ENCODE data around the gene TMC3. TPM values are rescaled to one million over a fixed set of nuclear protein-coding genes. Genes with fewer than 3 reads are reported as not detected.

TMC3 gene
- total RNA-seq, 1 donor from 2014 or later, result 0.13 TPM

- Histone ChIP-seq H3K4me3 (no peak overlapping the region), H3F3A (ENCODE audit: low read depth) (no peaks in the 10 kb centered on the region), H2AFZ (replicated peaks) (no peak overlapping the region), H3K27ac (no peak overlapping the region), H3K9me3 (ENCODE audit: low read depth) (no peaks in the 10 kb centered on the region), H4K20me1 (ENCODE audit: low read depth) (no peaks in the 10 kb centered on the region), H3K79me2 (ENCODE audit: low read depth) (no peaks in the 10 kb centered on the region), H3K27me3 (no peaks in the 10 kb centered on the region), H3K4me2 (no peak overlapping the region), H3K4me1 (no peaks in the 10 kb centered on the region), H3K9ac (no peak overlapping the region), H3K36me3 (no peaks in the 10 kb centered on the region)
- Mint-ChIP-seq H3K9me3 (no peaks in the 10 kb centered on the region), H3K4me3 (no peak overlapping the region), H3K27ac (no peak overlapping the region), H3K4me1 (no peaks in the 10 kb centered on the region), H3K27me3 (ENCODE audit: insufficient read depth, low read depth) (peaks cover 3% of the 10 kb centered on the region), H3K36me3 (no peaks in the 10 kb centered on the region)
- no peak for DNase-seq (ENCODE audit: low spot score)
- TF ChIP-seq EZH2phosphoT487 (IDR thresholded peaks at IDR 0.05) (no peak), CTCF (IDR thresholded peaks at IDR 0.05) (no peak), EZH2 (IDR thresholded peaks at IDR 0.05) (no peak)
These were observed 27.4 kb downstream of the TMC3 start for GRCh38 chr15:81346611-81347010.

GRCh38 chr15:81343371-81343770, 30.6 kb downstream of the TMC3 start:
- H4K20me1 ChIP-seq (ENCODE audit: low read depth), result no peaks in the 10 kb centered on the region
- no peaks in the 10 kb centered on the region for H3K36me3 ChIP-seq
- Mint-ChIP-seq H3K9me3 (no peaks in the 10 kb centered on the region), H3K4me3 (no peak overlapping the region), H3K36me3 (no peaks in the 10 kb centered on the region), H3K27ac (no peak overlapping the region), H3K4me1 (no peaks in the 10 kb centered on the region), H3K27me3 (ENCODE audit: insufficient read depth, low read depth) (no peaks in the 10 kb centered on the region)
- no peak for DNase-seq (ENCODE audit: low spot score)
- H3K4me2 ChIP-seq, result no peak overlapping the region
- no peak overlapping the region for H3K4me3 ChIP-seq
- H3K27ac ChIP-seq, result no peak overlapping the region
- H2AFZ ChIP-seq (replicated peaks), result no peak overlapping the region
- no peaks in the 10 kb centered on the region for H3K9me3 ChIP-seq (ENCODE audit: low read depth)
- H3F3A ChIP-seq (ENCODE audit: low read depth), result no peaks in the 10 kb centered on the region
- no peaks in the 10 kb centered on the region for H3K27me3 ChIP-seq
- H3K4me1 ChIP-seq, result no peaks in the 10 kb centered on the region
- no peaks in the 10 kb centered on the region for H3K79me2 ChIP-seq (ENCODE audit: low read depth)
- TF ChIP-seq EZH2phosphoT487 (IDR thresholded peaks at IDR 0.05), result no peak
- TF ChIP-seq EZH2 (IDR thresholded peaks at IDR 0.05), result no peak
- no peak for TF ChIP-seq CTCF (IDR thresholded peaks at IDR 0.05)
- no peak overlapping the region for H3K9ac ChIP-seq

- Mint-ChIP-seq H3K27ac (no peak overlapping the region), H3K9me3 (no peaks in the 10 kb centered on the region), H3K27me3 (ENCODE audit: insufficient read depth, low read depth) (no peaks in the 10 kb centered on the region), H3K36me3 (no peaks in the 10 kb centered on the region), H3K4me3 (no peak overlapping the region), H3K4me1 (no peaks in the 10 kb centered on the region)
- no peaks in the 10 kb centered on the region for H3K27me3 ChIP-seq
- no peaks in the 10 kb centered on the region for H4K20me1 ChIP-seq (ENCODE audit: low read depth)
- TF ChIP-seq CTCF (IDR thresholded peaks at IDR 0.05) (no peak), EZH2 (IDR thresholded peaks at IDR 0.05) (no peak), EZH2phosphoT487 (IDR thresholded peaks at IDR 0.05) (no peak)
- no peaks in the 10 kb centered on the region for H3K9me3 ChIP-seq (ENCODE audit: low read depth)
- H3K36me3 ChIP-seq, result no peaks in the 10 kb centered on the region
- no peak overlapping the region for H3K9ac ChIP-seq
- H3K4me2 ChIP-seq, result no peak overlapping the region
- no peaks in the 10 kb centered on the region for H3K4me1 ChIP-seq
- H3K27ac ChIP-seq, result no peak overlapping the region
- no peak for DNase-seq (ENCODE audit: low spot score)
- no peak overlapping the region for H2AFZ ChIP-seq (replicated peaks)
- H3K79me2 ChIP-seq (ENCODE audit: low read depth), result no peaks in the 10 kb centered on the region
- H3K4me3 ChIP-seq, result no peak overlapping the region
- no peaks in the 10 kb centered on the region for H3F3A ChIP-seq (ENCODE audit: low read depth)
These were observed 32.7 kb downstream of the TMC3 start for GRCh38 chr15:81341351-81341750.

Measured in neural progenitor cell (in vitro differentiated cells).